ENCODE results near the gene D2HGDH. TPM values are rescaled to one million over a fixed set of nuclear protein-coding genes. Genes with fewer than 3 reads are reported as not detected.

D2HGDH gene
- total and polyA plus RNA-seq, 2 experiments from 2014 or later: 3.7 to 17.3 TPM

GRCh38 chr2:241708879-241709278 is 25.6 kb upstream of the D2HGDH start:
- Mint-ChIP-seq H3K36me3 (ENCODE audit: low read depth) (peaks cover 90% of the 10 kb centered on the region), H3K4me3 (no peak overlapping the region)

More at GRCh38 chr2:241708879-241709278, 25.6 kb upstream of the D2HGDH start:
- no peak overlapping the region for H2AFZ ChIP-seq
- H3K9me2 ChIP-seq (ENCODE audit: insufficient read depth): no peaks in the 10 kb centered on the region
- no peak overlapping the region for H3K4me3 ChIP-seq
- H3K27me3 Mint-ChIP-seq (ENCODE audit: insufficient read depth, low read depth, poor library complexity): peaks cover 10% of the 10 kb centered on the region
- no peaks in the 10 kb centered on the region for H3K4me1 ChIP-seq (ENCODE audit: insufficient read depth)
- no peaks in the 10 kb centered on the region for H3K27me3 ChIP-seq (ENCODE audit: insufficient read depth)
- no peak overlapping the region for H3K4me2 ChIP-seq
- peaks cover 18% of the 10 kb centered on the region for H3K79me2 ChIP-seq (replicated peaks; ENCODE audit: insufficient read depth)
- DNase-seq (ENCODE audit: low spot score) (no peak), ATAC-seq (no peak)
- H3K27ac Mint-ChIP-seq: no peak overlapping the region
- no peaks in the 10 kb centered on the region for H3F3A ChIP-seq (replicated peaks; ENCODE audit: low read depth)
- H3K36me3 ChIP-seq (ENCODE audit: insufficient read depth): peaks cover 56% of the 10 kb centered on the region
- no peaks in the 10 kb centered on the region for H3K4me1 Mint-ChIP-seq
- no peaks in the 10 kb centered on the region; the same call in 2 of the 3 replicates for H3K9me3 Mint-ChIP-seq
- H4K20me1 ChIP-seq (replicated peaks; ENCODE audit: insufficient read depth): peaks cover 5% of the 10 kb centered on the region; the same call in 1 of the 2 replicates
- TF ChIP-seq JUNB (IDR thresholded peaks at IDR 0.05; ENCODE audit: unreplicated experiment): no peak
- TF ChIP-seq REST (IDR thresholded peaks at IDR 0.05; ENCODE audit: unreplicated experiment): no peak
- no peak for TF ChIP-seq EZH2phosphoT487 (IDR thresholded peaks at IDR 0.05; ENCODE audit: unreplicated experiment)
- no peak for TF ChIP-seq ETS1 (IDR thresholded peaks at IDR 0.05)
- no peak for TF ChIP-seq ZNF114 (CRISPR knock-in tag; IDR thresholded peaks at IDR 0.05)
- no peak for TF ChIP-seq EZH2 (IDR thresholded peaks at IDR 0.05; ENCODE audit: low read depth, unreplicated experiment)
- no peak for TF ChIP-seq POLR2AphosphoS5 (IDR thresholded peaks at IDR 0.05; ENCODE audit: low read depth)
- TF ChIP-seq NANOG (IDR thresholded peaks at IDR 0.05; ENCODE audit: borderline replicate concordance): no peak
- TF ChIP-seq ZNF331 (CRISPR knock-in tag; IDR thresholded peaks at IDR 0.05; ENCODE audit: low read depth): no peak
- TF ChIP-seq ZNF462 (CRISPR knock-in tag; IDR thresholded peaks at IDR 0.05): no peak
- TF ChIP-seq CREB1 (CRISPR knock-in tag; IDR thresholded peaks at IDR 0.05; ENCODE audit: low read depth): no peak
- no peak overlapping the region for H3K27ac ChIP-seq (ENCODE audit: low read depth)
